ENCODE results near the gene TRABD2A.

GRCh38 chr2:84911135-84911678, 30.3 kb upstream of the TRABD2A start:
- TF ChIP-seq CTCF (IDR thresholded peaks at IDR 0.05), result no peak
- no peak for TF ChIP-seq POLR2AphosphoS5 (IDR thresholded peaks at IDR 0.05)
- TF ChIP-seq POLR2A (IDR thresholded peaks at IDR 0.05), result no peak
- no peak for TF ChIP-seq EP300 (IDR thresholded peaks at IDR 0.05)

Data from stomach (tissue), 4 donors.